Measurements from ENCODE around the gene PTPRQ.
"Not testable (repeated sequence)": the region's sequence is repeated elsewhere in the genome, so short reads cannot be mapped to it uniquely, and the experiment has no call there.

The PTPRQ gene

GRCh38 chr12:80472911-80473500 lies 29.0 kb downstream of the PTPRQ start:
- no peak for DNase-seq (ENCODE audit: low read depth in 2 of 2)

GRCh38 chr12:80477521-80478145 lies 33.6 kb downstream of the PTPRQ start:
- not testable (repeated sequence) for DNase-seq (ENCODE audit: low read depth in 2 of 2)

GRCh38 chr12:80484746-80485145 lies 40.7 kb downstream of the PTPRQ start:
- no peak for DNase-seq (ENCODE audit: low read depth in 2 of 2)

- no peak for DNase-seq (ENCODE audit: low read depth in 2 of 2)
These were observed 41.4 kb downstream of the PTPRQ start for GRCh38 chr12:80485222-80485987.

GRCh38 chr12:80490329-80490728 lies 46.3 kb downstream of the PTPRQ start:
- no peak for DNase-seq (ENCODE audit: low read depth in 2 of 2)

GRCh38 chr12:80491166-80491565 lies 47.1 kb downstream of the PTPRQ start:
- no peak for DNase-seq (ENCODE audit: low read depth in 2 of 2)

- no peak for DNase-seq (ENCODE audit: low read depth in 2 of 2)
These were observed 49.4 kb downstream of the PTPRQ start for GRCh38 chr12:80493466-80493865.

- DNase-seq (ENCODE audit: low read depth in 2 of 2) = no peak
These were observed 50.8 kb downstream of the PTPRQ start for GRCh38 chr12:80494836-80495235.

- DNase-seq (ENCODE audit: low read depth in 2 of 2) = no peak
These were observed 54.2 kb downstream of the PTPRQ start for GRCh38 chr12:80498059-80498728.

GRCh38 chr12:80504389-80505163 lies 60.5 kb downstream of the PTPRQ start:
- no peak for DNase-seq (ENCODE audit: low read depth in 2 of 2)

GRCh38 chr12:80509781-80510556 lies 65.9 kb downstream of the PTPRQ start:
- no peak for DNase-seq (ENCODE audit: low read depth in 2 of 2)

GRCh38 chr12:80512781-80513180 lies 68.7 kb downstream of the PTPRQ start:
- no peak for DNase-seq (ENCODE audit: low read depth in 2 of 2)

- DNase-seq (ENCODE audit: low read depth in 2 of 2) = no peak
These were observed 69.2 kb downstream of the PTPRQ start for GRCh38 chr12:80513211-80513610.

GRCh38 chr12:80517655-80518054 lies 73.6 kb downstream of the PTPRQ start:
- DNase-seq (ENCODE audit: low read depth in 2 of 2) = no peak

GRCh38 chr12:80531646-80532045 lies 87.6 kb downstream of the PTPRQ start:
- DNase-seq (ENCODE audit: low read depth in 2 of 2) = no peak

GRCh38 chr12:80539029-80539428 lies 95.0 kb downstream of the PTPRQ start:
- DNase-seq (ENCODE audit: low read depth in 2 of 2) = no peak

GRCh38 chr12:80549298-80549697 lies 105.3 kb downstream of the PTPRQ start:
- DNase-seq (ENCODE audit: low read depth in 2 of 2) = no peak

GRCh38 chr12:80551897-80552296 lies 107.9 kb downstream of the PTPRQ start:
- DNase-seq (ENCODE audit: low read depth in 2 of 2) = no peak

GRCh38 chr12:80553316-80553715 lies 109.3 kb downstream of the PTPRQ start:
- no peak for DNase-seq (ENCODE audit: low read depth in 2 of 2)

GRCh38 chr12:80556566-80556965 lies 112.5 kb downstream of the PTPRQ start:
- no peak for DNase-seq (ENCODE audit: low read depth in 2 of 2)

GRCh38 chr12:80559766-80560165 lies 115.7 kb downstream of the PTPRQ start:
- no peak for DNase-seq (ENCODE audit: low read depth in 2 of 2)

Measured in stimulated activated CD8-positive, alpha-beta memory T cell treated with anti-CD3 and anti-CD28 coated beads, Interleukin-15, amount 100 ng/mL, for 4 hours (primary cell).